Activated CD4-positive, alpha-beta T cell treated with anti-CD3 and anti-CD28 coated beads, Interleukin-2, amount 50 U/mL, for 16 hours (primary cell): ENCODE data around the gene UVRAG.

Experiments
- DNase-seq: peaks from one replicate; pipeline ENCODE4 v3.0.0-alpha.2; 2020

The UVRAG gene

DNA sequence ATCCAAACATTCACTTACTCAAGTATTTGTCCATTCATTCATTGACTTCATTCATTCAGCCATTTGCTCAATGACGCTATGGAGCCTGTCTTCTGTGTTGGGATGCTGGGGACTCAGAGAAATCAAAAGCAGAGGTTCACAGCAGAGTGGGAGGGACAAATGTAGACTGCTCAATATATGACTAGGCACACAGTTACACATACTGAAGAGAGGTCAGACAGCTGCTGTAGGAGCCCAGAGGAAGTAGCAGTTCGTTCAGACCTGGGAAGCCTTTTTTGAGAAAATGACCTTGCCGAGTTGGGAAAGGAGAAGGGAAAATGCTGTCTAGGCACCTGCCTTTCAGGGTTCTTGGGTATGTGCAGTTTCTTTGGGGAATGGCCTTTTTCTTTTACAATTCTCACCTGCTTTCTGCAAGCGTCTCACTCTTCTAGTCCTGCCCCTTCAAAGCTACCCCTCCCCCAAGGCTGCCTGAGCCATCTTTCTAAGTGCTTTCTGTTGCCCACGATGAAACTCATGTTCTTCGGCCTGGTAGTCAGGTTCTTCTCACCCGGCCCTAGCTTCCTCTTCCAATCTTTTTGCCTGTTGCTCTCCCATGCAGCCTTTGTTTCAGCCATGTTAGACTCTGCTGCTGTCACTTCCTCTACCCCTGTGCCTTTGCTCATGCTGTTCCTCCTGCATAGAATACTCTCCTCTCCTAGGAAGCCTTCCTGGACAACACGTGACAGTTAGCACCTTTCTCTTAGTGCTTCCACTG, 4.2 kb upstream of the UVRAG start:
- DNase-seq = no peak

DNA sequence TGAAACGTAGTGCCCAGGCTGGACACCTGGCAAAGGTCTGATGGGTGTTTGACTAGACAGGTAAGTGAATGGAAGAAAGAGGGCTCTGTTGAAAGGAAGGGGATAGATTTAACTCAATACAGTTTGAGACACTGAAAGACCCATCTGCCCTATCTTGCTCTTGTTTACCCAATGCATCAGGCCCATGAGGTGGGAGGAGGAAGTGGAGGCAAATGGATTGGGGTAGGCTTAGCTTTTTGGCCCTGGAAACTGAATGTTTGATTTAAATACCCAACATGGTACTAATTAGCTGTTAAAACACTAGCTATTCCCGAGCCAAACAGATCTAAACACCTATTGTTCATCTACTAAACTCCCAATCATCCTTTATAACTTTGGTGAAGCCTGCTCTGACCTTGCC, 3.5 kb upstream of the UVRAG start:
- no peak for DNase-seq

DNA sequence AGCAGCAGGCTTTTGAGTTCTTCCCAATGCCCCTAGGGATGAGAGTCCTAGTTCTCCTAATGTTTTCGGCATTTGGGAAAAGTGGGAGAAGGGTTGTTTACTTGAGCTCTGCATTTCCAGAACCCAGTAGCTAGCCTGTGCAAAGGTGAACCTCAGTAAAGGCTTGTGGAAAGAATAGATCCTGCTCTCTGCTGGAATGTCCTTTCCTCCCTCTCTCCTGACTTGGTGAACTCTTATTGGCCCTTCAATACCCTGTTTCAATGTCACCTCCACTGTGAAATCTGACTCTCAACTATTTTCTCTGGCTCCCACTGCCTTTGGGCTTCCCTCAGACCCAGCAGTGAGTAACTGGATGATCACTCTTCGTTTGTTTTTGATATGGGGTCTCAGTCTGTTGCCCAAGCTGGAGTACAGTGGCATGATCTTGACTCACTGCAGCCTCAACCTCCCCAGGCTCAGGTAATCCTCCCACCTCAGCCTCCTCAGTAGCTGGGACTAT, 2.4 kb upstream of the UVRAG start:
- DNase-seq = no peak

GRCh38 chr11:75813124-75813523, 1.9 kb upstream of the UVRAG start:
- DNase-seq = no peak

DNA sequence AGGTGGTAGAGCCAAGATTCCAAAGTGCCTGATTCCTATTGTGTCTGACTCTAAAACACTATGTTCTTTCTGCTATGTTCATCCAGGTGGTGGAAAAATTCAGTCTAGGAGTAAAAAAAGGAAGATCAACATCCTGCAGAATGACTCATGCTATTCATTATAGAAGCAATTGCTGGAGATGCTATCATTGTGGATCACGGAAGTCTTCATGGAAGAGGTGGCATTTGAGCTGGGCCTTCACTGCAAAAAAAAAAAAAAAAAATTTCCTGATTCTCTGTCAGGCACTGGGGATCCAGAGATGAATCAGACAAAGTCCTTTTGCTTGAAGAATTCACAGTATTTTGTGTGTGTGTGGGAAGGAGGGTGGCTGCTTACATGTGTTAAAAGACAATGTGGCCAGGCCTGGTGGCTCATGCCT, 1.4 kb upstream of the UVRAG start:
- DNase-seq = no peak

DNA sequence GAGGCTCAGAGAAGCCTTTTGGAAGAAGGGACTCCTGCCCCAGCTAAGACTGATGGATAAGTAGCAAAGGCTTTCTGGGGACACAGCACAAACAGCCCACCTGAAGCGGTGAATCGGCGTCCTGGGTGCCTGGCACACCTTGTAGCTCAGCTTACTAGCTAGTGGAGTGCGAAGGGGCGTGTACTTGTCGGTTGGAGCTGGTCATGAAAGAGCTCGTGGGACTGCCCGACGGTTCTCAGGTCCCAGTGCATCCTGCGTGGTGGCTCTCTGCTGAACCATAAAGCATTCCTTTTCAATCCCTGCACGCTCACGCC, 690 bp upstream of the UVRAG start:
- no peak for DNase-seq

GRCh38 chr11:75815345-75816168, 547 bp downstream of the UVRAG start:
- peak; percentile 33 for DNase-seq

GRCh38 chr11:75816561-75817239, 1.7 kb downstream of the UVRAG start:
- peak; percentile 9 for DNase-seq

GRCh38 chr11:75820645-75821044, 5.6 kb downstream of the UVRAG start:
- DNase-seq = peak; percentile 16

DNA sequence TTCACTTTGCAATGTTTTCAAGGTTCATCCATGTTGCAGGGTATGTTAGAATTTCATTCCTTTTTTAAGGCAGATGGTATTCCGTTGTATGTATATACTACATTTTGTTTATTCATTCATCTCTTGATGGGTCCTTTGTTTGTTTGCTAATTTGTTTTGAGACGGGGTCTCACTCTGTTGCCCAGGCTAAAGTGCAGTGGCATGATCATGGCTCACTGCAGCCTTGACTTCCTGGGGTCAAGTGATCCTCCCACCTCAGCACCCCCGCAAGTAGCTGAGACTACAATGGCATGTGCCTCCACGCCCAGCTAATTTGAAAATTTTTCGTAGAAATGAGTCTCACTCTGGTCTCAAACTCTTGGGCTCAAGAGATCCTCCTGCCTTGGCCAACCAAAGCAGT, 6.2 kb downstream of the UVRAG start:
- DNase-seq = no peak

DNA sequence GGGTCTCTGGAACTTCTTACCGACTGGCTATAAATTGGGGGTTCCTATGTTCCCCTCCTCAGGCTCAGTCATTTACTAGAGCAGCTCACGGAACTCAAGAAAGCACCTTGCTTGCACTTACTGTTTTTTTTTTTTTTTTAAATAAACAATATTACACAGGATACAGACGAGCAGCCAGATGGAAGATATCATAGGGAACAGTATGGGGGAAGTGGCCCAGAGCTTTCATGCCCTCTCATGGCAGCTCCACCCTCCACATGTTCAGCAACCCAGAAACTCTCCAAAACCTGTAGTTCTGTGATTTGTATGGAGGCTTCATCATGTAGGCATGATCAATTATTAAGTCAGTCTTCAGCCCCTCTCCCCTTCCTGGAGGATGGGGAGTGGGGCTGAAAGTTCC, 7.5 kb downstream of the UVRAG start:
- no peak for DNase-seq

DNA sequence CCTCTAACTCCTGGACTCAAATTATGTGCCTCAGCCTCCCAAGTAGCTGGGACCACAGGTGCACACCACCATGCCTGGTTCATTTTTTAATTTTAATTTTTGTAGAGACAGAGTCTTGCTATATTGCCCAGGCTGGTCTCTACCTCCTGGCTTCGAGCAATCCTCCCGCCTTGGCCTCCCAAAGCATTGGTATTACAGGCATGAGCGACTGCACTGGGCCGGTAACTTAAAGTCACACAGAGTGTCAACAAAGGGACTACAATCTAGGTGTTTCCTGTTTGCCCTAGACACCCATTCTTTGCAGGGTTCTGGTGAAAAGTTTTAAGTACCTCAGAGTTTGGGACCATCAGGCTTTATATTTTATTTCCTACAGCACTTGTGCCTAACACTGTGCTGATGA, 8.4 kb downstream of the UVRAG start:
- DNase-seq = no peak

DNA sequence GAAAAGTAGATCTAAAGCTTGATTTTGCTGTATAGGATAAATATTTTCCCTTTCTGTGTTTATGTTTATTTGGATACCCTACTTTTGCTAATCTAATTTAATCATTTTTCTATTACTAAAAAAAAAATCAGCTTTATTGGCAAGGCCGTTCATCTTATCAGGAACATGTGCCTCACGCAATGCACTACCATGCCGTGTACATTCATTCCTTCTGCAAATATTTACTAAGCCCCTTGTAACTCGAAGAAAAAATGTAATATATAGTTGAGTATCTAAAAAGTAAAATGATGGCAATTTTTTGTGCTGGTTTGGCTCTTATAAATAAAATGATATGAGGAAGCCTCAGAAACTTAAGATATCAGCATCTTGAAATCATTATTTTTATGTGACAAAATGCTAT, 8.9 kb downstream of the UVRAG start:
- DNase-seq = no peak

DNA sequence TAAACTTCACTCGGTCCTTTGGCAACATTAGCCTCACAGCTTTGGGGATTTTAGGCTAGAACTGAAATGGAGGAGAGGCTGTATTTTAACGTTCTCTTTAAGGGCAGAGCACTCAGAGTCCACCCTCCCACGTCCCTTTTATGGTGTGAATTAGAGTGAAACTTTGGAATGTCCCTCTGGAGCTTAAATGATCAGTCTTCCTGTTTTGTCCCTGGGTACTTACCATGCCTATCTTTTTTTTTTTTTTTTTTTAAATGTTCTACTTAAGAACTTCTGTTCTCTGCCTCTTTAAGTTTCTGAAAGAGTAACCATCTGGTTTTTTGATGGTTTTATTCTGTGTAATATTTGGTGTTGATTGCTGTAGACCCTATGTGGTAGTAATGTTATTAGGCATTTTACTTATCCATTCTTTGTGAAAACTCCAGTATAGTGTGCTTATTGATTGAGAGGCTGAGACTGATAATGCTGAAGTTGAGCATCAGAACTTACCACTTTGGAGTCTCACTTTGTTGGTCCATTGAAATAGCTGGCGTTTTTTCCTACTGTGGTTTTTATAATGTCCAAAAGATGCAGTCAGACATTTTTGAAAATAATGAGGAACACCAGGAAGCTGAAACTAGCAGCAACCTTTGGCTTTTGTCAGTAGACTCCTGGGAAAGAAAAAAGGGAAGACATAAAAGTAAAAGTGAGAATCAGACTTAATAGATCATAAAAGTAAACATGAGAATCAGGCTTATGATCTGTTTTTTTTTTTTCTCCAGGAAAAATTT, 11.6 kb downstream of the UVRAG start:
- no peak for DNase-seq

- no peak for DNase-seq
Observed at GRCh38 chr11:75827562-75827961, 12.6 kb downstream of the UVRAG start.

- no peak for DNase-seq
Observed at GRCh38 chr11:75831915-75832502, 17.0 kb downstream of the UVRAG start.

DNA sequence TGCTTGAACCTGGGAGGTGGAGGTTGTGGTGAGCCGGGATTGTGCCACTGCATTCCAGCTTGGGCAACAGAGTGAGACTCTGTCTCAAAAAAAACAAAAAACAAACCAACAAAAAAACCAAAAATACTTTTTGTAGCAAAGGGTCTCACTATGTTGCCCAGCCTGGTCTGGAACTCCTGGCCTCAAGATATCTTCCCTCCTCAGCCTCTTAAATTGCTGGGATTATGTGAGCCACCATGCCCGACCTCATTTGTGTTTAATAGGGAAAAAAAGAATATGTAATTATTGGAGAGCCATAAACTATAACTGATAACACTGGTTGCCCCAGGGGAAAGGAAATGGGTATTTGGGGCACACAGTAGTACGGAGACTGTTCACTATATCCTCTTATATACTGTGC, 19.7 kb downstream of the UVRAG start:
- no peak for DNase-seq

DNA sequence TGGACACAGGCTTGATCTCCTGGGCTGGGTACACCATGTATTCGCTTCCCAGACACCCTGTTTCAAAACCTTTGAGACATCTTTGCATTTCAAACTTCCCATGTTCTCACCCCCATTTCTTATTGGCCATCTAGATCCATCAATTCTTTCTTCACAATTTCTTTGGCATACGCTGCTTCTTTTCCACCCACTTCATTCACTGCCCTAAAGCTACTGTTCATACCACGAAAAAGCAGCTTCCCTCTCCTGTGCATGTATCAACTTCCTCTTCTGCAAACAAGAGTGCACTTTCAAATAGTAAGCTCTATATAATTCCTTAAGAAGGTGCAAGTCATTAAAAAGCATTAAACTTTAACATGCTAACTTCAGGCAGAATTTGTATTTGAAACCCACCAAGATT, 21.4 kb downstream of the UVRAG start:
- no peak for DNase-seq

DNA sequence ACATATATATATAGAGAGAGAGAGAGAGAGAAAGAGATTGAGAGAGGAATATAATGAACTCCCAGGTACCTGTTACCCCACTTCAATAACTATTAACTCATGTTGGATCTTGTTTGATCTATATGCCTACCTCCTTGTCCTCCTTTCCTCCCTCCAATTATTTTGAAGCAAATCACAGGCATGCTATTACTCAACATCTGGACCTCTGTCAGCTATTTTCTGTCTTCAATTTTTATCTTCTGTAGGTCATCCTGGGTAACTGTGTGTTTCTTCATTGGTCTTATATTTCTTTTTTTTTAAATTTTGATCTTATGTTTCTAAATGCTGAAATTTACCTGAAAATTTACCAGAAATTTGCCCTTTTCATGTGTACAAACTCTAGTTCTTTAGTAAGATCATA, 24.8 kb downstream of the UVRAG start:
- no peak for DNase-seq

GRCh38 chr11:75840522-75840921, 25.5 kb downstream of the UVRAG start:
- DNase-seq = no peak

- no peak for DNase-seq
Observed at GRCh38 chr11:75841739-75842138, 26.7 kb downstream of the UVRAG start.

DNA sequence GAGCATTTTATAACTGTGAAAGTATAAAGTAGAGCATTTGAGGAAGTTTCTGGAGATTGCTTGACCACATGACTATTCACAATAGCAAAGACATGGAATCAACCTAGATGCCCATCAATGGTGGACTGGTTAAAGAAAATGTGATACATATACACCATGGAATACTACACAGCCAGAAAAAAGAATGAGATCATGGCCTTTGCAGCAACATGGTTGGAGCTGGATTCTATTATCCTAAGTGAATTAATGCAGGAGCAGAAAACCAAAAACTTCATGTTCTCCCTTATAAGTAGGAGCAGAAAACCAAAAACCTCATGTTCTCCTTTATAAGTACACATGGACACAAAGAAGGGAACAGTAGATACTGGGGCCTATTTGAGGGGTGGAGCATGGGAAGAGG, 30.3 kb downstream of the UVRAG start:
- no peak for DNase-seq

DNA sequence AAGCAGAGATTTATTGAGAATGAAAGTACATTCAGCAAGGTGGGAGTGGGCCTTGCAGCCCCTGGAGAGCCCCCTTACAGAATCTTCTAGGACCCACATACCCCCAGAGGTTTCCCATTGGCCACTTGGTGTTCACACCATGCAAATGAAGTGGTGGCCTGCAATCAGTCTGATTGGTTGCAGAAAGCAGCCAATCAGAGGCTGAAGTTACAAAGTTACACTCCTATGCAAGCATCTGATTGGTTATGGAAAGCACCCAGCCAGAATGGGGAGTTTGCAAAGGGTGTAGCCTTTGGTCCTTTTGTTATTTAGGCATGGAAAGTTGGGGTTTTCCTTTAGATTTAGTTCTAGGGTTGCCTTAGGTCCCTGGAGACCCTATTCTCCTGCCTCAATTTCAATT, 34.9 kb downstream of the UVRAG start:
- DNase-seq = no peak
